NCI-H510A treated with DMSO at 0.1 percent for 48 hours (cell line): ENCODE measurements around the gene DDX27.
A peak's percentile ranks its signal among the peaks of the same experiment; 100 is the strongest.

Experiments used
- DNase-seq: peaks from one replicate; lab custom pipeline; 2025; lab: John Stamatoyannopoulos, UW

DDX27 gene

DNA sequence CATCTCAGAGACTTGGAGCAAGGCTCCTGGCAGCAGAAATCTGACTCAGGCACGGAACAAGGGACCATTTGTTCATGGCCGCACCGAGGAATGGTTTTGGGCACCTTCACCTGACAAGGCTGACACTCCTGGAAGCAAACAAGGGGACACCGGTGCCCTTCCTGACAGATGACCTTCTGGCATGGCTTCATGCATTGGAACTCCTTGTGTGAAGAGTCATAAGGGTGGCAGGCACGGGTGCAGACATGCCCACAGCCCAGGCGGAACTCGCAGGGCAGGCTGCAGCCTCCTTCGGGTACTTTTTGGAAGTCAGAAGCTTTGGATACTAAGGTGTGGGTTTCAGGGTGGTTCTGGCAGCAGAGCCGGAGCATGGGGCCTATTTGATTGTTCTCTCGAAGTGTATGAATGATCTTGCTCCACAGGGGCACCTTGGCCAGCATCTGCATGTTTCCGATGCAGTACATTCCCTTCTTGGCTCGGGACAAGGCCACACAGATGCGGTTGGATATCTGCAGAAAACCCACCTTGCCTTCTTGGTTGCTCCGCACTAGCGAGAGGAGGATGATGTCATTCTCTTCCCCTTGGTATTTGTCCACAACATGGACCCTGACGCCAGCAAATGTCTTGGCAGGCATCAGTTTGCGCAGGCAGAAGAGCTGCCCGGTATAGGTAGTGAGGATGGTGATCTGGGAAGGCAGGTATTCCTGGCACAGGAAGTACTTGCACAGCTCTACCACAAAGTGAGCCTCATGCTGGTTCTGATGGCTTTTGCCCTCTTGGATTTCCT lies 29.9 kb downstream of the DDX27 start:
- no peak for DNase-seq

DNA sequence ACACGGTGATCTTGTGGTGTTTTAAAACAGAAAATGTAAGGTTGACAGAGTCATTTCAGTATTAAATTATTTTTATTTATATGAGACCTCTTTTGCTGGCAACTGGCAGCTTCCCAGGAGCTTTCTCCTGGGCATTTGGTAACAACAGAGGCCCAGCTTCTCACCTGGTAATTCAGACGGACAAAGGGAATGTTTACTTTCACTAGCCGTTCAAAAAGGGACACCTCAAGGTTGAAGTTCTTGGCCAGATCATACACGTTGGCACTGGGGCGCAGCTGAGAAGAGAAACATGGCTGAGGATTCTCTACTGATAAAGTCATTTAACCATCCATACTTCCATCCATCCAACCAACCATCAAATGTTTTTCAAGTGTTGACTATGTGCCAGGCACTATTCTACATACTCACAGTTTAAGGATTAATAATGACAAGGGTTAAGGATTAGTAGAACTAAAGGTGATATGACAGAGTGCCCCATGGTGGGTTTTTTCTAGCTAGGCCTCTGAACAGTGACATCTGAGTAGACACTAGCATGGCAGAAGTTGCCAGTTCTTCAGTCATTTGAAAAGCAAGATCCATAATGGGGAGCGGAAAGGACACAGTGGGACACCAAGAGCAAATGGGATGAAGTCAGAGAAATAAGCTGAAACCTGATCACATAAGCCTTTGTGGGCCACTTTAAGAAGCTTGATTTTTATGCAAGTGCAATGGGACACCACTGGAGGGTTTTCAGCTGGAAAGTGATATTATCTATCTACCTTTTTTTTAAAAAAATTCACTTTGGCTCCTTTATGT lies 33.5 kb downstream of the DDX27 start:
- no peak for DNase-seq

DNA sequence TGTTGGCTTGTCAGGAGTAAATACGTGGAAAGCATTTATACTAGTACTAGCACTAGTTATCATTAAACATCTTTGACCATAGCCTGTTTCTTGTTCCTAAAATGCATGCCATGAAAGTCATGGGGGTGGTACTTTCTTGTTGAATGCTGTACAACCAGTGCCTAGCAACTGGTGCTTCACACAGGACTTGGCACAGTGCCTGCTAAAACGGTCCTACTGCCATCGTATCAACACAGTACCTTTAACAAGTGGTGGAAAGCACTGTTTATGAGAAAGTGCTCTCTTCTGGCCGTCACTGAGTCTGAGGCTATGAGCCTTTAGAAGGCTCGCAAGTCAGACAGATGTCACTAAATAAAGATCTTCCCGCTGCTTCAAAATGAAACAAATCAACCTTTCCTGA lies 37.0 kb downstream of the DDX27 start:
- DNase-seq, result no peak

DNA sequence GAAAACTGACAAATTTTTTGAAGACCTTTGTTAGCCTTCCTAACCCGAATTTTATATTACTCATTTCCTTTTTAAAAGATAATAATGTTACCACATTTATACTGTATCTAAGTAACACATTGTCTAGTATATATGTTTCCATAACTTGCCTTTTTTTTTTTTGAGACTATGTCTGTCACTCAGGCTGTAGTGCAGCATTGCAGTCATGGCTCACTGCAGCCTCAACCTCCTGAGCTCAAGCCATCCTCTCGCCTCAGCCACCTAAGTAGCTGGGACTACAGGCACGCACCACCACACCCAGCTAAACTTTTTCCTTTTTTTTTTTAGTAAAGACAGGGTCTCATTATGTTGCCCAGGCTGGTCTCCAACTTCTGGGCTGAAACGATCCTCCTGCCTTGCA lies 40.1 kb downstream of the DDX27 start:
- DNase-seq, result no peak

DNA sequence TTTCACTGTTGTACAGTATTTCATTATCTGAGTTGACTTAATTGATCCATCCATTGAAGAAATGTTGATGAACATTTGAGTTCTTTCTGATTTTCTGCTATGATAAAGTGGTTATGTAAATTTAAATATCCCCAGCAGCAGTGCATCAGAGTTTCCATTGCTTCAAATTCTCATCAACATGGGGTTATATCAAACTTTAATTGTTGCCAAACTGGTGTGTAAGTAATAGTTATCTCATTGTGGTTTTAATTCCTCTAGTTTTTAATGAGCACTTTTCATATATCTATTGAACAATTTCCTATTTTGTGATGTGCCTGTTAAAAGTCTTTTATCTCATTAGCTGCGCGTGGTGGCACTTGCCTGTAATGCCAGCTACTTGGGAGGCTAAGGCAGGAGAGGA lies 40.6 kb downstream of the DDX27 start:
- no peak for DNase-seq

DNA sequence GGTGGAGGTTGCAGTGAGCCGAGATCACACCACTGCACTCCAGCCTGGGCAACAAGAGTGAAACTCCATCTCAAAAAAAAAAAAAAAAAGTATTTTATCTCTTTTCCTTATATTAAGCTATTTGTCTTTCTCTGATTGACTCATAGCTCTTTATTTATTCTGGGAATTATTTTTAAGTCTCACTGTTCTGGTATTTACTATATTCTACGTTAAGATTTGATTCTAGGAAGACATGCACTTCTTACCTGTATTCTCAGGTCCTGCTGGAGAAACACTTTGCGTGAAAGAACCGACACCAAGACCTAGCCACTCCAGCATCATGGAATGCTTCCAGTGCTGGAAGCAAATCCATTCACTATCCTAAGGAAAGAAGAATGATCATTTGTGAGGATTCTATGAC lies 41.0 kb downstream of the DDX27 start:
- DNase-seq, result no peak

DNA sequence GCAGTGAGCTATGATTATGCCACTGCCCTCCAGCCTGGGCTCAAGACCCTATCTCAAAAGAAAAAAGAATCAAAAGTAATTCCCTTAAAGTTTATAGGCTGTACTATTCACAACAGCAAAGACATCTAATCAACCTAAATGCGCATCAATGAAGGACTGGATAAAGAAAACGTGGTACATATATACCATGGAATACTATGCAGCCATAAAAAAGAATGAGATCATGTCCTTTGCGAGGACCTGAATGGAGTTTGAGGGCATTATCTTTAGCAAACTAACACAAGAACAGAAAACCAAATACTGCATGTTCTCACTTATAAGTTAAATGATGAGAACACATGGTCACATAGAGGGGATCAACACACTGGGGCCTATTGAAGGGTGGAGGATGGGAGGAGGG lies 42.0 kb downstream of the DDX27 start:
- DNase-seq, result no peak

DNA sequence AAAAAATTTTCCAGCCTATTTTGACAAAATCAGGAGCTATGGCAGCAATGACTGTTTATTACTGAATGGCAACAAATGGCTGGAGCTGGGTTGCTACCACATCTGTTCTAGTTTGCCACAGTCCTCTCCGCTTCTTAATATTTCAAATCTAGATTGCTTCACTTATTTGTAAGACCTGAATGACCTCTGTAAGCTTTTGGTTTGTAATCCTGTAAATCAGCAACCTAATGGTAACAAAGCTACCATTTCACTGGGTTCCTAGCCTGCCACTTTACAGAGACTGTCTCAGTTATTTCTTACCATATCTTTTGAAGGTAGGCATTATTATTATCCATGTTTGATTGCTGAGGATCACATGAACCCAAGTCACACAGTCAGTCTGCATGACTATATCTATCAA lies 43.2 kb downstream of the DDX27 start:
- no peak for DNase-seq

DNA sequence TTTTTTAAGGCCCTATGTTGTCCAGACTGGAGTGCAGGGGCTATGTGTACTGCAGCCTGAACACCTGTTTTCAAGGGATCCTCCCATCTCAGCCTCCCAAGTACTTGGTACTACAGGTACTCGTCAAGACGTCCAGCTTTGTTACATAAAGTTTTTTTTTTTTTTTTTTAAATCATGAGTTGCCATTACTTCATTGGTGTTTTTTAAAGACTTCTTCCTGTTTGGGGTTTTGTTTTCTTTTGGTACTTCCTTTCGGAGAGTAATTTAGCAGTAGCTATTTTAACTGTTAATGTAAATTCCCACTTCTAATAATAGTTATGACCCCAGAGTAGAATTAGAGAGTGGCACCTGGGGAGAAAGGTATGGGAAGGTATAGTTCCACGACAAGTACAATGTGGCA lies 48.1 kb downstream of the DDX27 start:
- no peak for DNase-seq

DNA sequence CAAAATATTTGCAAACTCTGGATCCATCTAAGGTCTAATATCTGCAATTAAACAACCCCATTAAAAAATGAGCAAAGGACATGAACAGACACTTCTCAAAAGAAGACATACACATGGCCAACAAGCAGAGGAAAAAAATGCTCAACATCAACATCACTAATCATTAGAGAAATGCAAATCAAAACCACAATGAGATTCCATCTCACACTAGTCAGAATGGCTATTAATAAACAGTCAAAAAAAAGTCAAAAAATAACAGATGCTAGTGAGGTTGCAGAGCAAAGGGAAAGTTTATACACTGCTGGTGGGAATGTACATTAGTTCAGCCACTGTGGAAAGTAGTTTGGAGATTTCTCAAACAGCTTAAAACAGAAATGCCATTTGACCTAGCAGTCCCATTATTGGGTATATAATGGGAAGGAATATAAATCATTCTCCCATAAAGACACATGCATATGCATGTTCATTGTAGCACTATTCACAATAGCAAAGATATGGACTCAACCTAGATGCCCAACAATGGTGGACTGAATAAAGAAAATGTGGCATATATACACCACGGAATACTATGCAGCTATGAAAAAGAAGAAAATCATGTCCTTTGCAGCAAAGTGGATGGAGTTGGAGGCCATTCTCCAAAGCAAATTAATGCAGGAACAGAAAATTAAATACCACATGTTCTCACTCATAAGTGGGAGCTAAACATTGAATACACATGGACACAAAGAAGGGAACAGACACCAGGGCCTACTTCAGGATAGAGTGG lies 49.6 kb downstream of the DDX27 start:
- no peak for DNase-seq

DNA sequence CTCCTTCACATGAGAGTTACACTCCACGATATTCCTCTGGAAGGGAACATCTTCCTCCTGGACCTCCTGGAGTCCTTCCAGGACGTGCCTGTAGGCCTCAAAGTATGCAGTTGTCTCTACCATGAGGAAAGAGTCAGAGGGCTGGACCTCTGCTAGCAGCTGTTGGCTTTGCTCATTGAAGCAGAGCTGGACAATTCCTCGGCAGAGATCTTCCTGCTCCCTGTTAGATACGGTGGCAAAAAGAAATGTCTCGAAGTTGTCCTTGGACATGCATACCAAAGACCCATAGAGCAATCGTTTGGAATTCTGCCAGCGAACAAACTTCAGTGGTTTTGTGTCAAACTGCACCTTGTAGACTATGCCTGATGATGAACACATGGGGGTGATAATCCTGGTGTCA lies 51.0 kb downstream of the DDX27 start:
- no peak for DNase-seq

DNA sequence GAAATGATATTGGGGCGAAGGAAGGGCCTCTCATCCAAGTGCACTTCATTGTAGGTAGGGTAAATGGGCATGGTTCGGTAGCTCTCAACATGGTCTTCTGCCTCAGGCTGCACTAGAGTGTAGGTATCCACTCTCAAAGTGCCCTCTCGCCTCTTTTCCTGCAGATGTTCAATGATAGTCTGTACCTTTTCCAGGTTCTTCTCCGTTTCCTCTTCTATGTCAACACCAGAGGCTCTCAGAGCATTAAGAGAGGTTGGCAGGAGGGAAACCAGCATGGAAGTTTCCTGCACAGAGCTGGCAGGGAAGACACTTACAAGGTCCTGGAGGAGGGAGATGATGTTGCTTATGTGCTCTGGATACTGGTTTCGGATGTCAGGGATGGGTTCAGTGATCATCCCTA lies 51.5 kb downstream of the DDX27 start:
- no peak for DNase-seq

DNA sequence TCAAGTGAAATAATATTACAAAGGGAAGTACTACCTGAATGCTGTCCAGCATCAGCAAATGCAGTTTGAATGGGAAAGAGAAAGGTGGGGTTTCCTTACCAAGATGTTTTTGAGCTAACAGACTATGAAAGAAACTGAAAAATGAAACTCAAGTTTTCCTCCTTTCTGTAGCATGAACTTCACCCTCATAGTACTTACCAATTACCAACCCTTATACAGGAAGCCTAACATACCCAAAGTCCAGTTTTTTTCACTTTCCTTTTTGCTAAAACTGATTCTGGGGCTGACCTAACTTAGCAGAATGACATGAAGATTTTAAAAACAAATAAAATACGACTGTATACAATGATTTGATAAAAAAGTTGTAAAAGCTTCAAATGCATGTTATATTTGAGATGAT lies 53.4 kb downstream of the DDX27 start:
- no peak for DNase-seq

DNA sequence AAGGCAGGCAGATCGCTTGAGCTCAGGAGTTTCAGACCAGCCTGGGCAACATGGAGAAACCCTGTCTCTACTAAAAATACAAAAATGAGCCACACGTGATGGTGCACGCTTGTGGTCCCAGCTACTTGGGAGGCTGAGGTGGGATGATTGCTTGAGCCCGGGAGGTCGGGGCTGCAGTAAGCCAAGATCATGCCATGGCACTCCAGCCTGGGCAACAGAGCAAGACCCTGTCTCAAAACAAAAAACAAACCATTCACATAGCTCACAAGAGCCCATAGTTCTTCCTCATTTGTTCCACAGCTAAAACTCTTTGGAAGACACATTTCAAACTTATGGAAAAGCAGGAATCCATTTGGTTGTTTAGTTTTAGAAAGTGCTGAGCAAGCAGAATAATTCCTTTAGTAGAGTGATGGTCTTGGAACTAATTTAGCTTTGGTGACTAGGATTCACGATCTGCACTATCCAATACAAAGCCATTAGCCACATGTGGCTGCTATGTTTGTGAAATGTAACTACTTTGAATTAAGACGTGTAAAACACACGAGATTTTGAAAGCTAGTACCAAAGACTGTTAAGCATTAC lies 54.6 kb downstream of the DDX27 start:
- DNase-seq, result no peak

DNA sequence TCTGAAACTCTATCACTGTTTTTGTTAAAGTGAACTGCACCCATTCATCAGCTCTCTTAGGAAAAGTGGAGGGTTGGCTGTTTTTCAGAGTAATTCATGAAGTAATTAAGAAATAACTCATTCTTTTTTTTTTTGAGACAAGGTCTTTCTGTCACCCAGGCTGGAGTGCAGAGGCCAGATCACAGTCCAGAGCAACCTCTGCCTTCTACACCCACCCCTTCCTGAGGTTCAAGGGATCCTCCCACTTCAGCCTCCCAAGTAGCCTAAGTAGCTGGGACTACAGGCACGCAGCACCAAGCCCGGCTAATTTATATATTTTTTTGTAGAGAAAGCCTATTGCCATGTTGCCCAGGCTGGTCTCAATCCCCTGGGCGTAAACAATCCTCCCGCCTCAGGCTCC lies 56.0 kb downstream of the DDX27 start:
- DNase-seq, result no peak

DNA sequence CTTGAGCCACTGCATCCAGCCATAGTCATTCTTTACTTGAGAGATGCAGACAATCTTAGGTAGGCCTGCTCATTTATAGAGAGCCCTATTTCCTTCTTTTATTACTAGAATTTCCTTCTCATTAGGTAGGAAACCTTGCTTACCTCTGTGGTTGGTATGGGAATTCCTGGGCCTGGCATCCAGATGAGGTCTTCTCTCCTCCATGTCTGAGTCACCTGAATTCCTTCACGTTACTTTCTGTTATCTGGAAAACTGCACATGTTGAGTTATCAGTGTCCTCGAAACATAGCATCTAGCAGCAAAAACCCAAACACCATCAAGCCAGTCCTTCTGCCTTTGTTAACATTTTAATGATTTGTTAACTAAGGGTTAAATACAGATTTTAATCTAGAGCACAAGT lies 56.4 kb downstream of the DDX27 start:
- DNase-seq, result no peak

DNA sequence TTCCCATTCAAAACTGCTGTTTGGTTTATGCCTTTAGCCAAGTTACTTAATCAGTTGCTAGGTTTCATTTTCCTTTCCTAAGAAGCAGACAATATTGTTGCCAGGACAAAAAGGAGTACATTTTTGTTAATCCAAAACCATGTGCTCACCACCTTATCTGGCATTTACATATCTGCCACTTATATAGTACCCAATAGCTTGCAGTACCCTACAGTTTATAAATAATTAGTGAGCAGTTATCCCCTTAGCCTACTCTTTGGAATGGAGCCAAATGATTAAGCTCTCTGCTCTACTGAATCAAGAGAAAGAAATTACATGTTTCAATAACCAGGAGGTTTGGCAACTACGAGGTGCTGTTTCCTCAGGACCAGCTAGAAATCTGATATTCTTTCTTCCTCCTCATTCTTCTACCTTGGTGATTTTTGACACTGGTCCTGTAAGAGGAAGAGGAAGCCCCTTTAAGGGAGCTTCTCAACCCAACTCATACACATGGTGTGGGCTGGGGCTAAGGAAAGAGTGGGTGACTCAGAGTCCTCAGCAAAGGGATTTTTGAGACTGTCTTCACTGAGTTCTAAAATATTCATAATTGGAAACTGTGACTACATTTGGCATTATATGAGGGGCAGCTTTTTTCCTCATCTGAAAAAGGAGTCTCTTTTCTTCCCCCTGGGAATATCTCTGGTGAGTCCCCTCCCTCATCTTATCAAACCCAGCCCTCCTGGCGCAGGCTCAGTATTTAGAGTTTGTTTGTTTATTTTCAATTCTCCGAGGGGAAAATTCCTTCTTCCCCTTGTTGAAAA lies 57.1 kb downstream of the DDX27 start:
- DNase-seq, result peak; percentile 40

DNA sequence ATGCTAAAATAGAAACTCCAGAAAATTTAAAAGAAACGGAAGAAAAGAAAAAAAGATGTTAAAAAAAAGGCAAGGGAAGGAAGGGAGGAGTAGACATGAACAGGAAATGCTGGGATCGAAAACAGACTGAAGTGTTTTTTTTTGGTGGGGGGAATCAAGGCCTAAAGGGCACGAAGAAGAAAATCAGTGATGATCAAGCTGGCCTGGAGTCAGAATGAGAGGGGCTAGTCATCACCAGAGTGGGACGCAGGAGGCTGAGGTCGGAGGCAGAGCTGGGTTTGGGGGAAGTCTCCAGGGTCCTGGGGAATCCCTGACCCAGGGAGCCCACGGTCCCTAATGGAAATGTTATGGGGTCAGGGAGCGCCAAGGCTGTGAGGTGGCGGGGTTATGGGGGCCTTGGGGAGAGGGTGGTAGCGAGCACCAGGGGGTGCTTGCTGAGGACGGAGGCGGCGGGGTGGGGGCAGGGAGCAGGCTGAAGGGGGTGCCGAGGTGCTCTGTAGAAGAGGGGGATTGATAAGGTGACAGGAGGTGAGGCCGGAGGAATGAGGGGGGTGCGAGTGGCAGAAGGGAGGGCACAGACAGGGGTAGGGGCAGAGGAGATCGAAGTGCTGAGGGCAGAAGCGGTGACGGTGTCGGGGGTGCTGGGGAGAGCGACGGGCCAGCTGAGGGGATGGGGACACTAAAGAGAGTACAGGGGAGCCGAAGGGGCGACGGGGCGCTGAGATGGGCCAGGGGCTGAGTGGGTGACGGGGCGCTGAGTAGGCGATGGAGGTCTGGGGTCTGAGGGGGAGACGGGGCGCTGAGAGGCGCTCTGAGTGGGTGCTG lies 58.0 kb downstream of the DDX27 start:
- no peak for DNase-seq

DNA sequence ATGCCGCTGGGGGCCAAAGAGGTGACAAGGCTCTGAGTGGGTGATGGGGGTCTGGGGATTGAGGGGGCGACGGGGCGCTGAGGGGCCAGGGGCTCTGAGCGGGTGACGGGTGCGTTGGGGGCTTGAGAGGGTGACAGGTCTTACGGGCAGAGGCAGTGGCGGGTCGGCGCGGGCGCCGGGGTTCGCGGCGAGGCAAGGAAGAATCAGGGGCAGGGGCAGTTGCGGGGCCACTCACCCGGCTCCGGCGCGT lies 58.5 kb downstream of the DDX27 start:
- DNase-seq, result no peak

DNA sequence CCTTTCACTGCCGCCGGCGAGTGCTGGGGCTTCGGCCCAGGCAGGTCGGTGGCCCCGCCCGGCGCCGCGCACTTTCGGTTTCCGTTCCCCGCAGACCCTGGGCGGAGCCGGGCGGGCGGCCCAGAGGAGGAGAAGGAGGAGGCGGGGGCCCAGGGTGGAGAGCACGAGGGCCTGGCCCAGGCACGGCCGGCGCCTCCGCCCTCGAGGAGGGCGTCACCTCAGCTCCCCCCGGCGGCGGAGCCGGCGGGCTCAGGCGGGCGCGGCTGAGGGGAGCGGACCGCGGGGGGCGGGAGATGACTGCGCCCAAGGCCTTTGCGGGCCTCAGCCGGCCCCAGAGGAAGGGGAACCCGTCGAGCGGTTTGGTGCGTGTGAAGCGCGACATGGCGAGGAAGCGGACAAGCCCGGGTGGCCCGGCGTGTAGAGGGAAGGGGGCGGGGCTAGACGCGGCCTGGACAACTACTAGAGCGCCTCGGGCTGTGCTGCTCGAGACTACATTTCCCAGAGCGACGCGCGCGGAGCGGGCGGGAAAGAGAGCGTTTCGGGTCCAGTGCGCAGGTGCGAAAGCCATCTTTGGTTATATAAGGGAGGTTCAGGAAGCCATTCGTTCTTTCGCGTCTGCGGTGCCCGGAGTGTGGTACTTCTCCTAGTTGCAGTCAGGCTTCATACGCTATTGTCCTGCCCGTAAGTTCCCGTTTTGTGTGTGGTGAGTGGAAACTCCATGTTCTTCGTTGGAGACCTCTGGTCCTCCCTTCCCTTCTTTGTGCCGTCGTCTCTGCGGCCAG lies 59.0 kb downstream of the DDX27 start, which contains the start of gene ZNFX1:
Gene ZNFX1, minus strand, starts transcription at position 22 of the 782 bp plus-strand sequence. CDS start 2,218 bp downstream, outside the sequence.
- peak; percentile 95 for DNase-seq
